ENCODE results near the gene CCNI.

CCNI gene

GRCh38 chr4:77012726-77013125, 63.1 kb downstream of the CCNI start:
- DNase-seq (no peak), ATAC-seq (ENCODE audit: insufficient read depth, low read depth) (no peak)
- Histone ChIP-seq H3K4me3 (ENCODE audit: low read depth in 1 of 2, low read length in 2 of 2) (no peak overlapping the region), H3K4me2 (ENCODE audit: insufficient read depth, low read length) (no peak overlapping the region), H3K27me3 (ENCODE audit: insufficient read depth, low read length, poor library complexity) (peaks cover 5% of the 10 kb centered on the region), H3K4me1 (ENCODE audit: insufficient read depth, low read length) (no peaks in the 10 kb centered on the region), H3K79me2 (ENCODE audit: insufficient read depth, low read length) (no peaks in the 10 kb centered on the region), H4K20me1 (ENCODE audit: insufficient read depth, low read length) (no peaks in the 10 kb centered on the region), H3K9me3 (ENCODE audit: insufficient read depth, low read length, severe bottlenecking) (no peaks in the 10 kb centered on the region), H3K36me3 (ENCODE audit: insufficient read depth, low read length) (no peaks in the 10 kb centered on the region), H3K9ac (ENCODE audit: low read depth, low read length) (no peak overlapping the region), H2AFZ (ENCODE audit: low read depth, low read length) (no peak overlapping the region), H3K27ac (ENCODE audit: low read length) (no peak overlapping the region)
- no peak for TF ChIP-seq EZH2 (IDR thresholded peaks at IDR 0.05; ENCODE audit: borderline replicate concordance, low read depth, low read length, severe bottlenecking)

DNA sequence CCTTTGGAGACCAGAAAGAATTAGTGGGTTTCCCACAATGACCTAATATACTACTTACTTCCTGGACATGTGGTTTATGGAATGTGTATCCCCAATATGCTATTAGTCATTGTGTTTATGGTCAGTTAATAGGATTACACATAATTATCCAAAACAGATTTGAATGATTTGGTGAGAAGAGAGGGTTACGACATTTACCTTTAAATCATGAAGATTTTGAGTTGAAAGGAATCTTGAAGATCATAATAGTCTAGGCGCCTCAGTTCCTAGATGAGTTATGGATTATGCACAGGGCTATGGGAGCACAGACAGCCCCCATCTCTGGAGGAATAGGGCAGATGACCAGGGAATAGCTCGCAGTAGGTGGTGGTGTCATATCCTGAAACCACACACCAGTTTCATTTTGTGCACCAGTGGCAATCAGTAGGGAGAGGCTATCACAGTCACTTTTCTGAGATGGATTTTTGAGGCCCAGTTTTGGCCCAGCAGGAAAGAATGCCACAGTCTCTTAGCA, 64.9 kb downstream of the CCNI start:
- TF ChIP-seq CTCF (IDR thresholded peaks at IDR 0.05; ENCODE audit: borderline replicate concordance, extremely low read depth, low read length, poor library complexity, severe bottlenecking) = no peak
- TF ChIP-seq EZH2 (IDR thresholded peaks at IDR 0.05; ENCODE audit: borderline replicate concordance, low read depth, low read length, severe bottlenecking) = no peak
- Histone ChIP-seq H3K79me2 (ENCODE audit: insufficient read depth, low read length) (no peaks in the 10 kb centered on the region), H3K4me1 (ENCODE audit: insufficient read depth, low read length) (no peaks in the 10 kb centered on the region), H3K27me3 (ENCODE audit: insufficient read depth, low read length, poor library complexity) (peaks cover 13% of the 10 kb centered on the region), H3K4me3 (ENCODE audit: low read depth in 1 of 2, low read length in 2 of 2) (no peak overlapping the region), H3K9me3 (ENCODE audit: insufficient read depth, low read length, severe bottlenecking) (no peaks in the 10 kb centered on the region), H3K9ac (ENCODE audit: low read depth, low read length) (no peak overlapping the region), H3K4me2 (ENCODE audit: insufficient read depth, low read length) (no peak overlapping the region), H3K27ac (ENCODE audit: low read length) (no peak overlapping the region), H4K20me1 (ENCODE audit: insufficient read depth, low read length) (no peaks in the 10 kb centered on the region), H2AFZ (ENCODE audit: low read depth, low read length) (no peak overlapping the region), H3K36me3 (ENCODE audit: insufficient read depth, low read length) (no peaks in the 10 kb centered on the region)
- no peak for DNase-seq
- ATAC-seq (ENCODE audit: insufficient read depth, low read depth) = no peak

DNA sequence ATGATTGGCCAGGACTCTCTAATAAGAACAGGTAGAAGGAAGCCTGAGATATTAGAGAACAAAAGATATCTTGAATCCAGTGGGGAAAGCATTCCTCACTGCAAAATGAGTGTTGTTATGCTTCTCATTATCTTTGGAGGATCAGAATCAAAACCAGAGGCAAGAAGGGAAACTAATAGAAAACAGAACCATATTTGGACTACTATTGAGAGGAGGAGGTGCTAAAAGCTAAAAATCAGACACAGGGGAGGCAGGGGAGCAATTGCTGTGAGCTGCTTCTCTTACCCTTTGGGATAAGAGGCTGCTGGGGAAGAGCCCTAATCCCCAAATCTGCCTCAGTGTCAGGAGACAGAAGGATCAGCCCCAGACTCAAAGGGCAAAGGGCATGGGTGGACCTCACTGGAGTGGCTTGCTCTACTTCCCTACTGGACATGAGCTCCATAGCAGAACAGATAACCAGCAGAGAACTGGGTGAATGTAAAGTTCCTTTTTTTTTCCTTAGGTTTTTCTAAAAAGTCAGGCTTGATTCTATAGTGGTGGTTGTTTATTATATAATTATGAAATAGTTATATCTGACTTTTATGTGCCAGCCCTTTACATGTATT, 66.2 kb downstream of the CCNI start:
- Histone ChIP-seq H3K9ac (ENCODE audit: low read depth, low read length) (no peak overlapping the region), H3K4me1 (ENCODE audit: insufficient read depth, low read length) (no peaks in the 10 kb centered on the region), H2AFZ (ENCODE audit: low read depth, low read length) (no peak overlapping the region), H3K27me3 (ENCODE audit: insufficient read depth, low read length, poor library complexity) (peaks cover 14% of the 10 kb centered on the region), H3K79me2 (ENCODE audit: insufficient read depth, low read length) (no peaks in the 10 kb centered on the region), H4K20me1 (ENCODE audit: insufficient read depth, low read length) (no peaks in the 10 kb centered on the region), H3K9me3 (ENCODE audit: insufficient read depth, low read length, severe bottlenecking) (no peaks in the 10 kb centered on the region), H3K4me2 (ENCODE audit: insufficient read depth, low read length) (no peak overlapping the region), H3K36me3 (ENCODE audit: insufficient read depth, low read length) (no peaks in the 10 kb centered on the region), H3K27ac (ENCODE audit: low read length) (no peak overlapping the region), H3K4me3 (ENCODE audit: low read depth in 1 of 2, low read length in 2 of 2) (no peak overlapping the region)
- DNase-seq (no peak), ATAC-seq (ENCODE audit: insufficient read depth, low read depth) (no peak)
- TF ChIP-seq CTCF (IDR thresholded peaks at IDR 0.05; ENCODE audit: borderline replicate concordance, extremely low read depth, low read length, poor library complexity, severe bottlenecking) = no peak
- no peak for TF ChIP-seq EZH2 (IDR thresholded peaks at IDR 0.05; ENCODE audit: borderline replicate concordance, low read depth, low read length, severe bottlenecking)

DNA sequence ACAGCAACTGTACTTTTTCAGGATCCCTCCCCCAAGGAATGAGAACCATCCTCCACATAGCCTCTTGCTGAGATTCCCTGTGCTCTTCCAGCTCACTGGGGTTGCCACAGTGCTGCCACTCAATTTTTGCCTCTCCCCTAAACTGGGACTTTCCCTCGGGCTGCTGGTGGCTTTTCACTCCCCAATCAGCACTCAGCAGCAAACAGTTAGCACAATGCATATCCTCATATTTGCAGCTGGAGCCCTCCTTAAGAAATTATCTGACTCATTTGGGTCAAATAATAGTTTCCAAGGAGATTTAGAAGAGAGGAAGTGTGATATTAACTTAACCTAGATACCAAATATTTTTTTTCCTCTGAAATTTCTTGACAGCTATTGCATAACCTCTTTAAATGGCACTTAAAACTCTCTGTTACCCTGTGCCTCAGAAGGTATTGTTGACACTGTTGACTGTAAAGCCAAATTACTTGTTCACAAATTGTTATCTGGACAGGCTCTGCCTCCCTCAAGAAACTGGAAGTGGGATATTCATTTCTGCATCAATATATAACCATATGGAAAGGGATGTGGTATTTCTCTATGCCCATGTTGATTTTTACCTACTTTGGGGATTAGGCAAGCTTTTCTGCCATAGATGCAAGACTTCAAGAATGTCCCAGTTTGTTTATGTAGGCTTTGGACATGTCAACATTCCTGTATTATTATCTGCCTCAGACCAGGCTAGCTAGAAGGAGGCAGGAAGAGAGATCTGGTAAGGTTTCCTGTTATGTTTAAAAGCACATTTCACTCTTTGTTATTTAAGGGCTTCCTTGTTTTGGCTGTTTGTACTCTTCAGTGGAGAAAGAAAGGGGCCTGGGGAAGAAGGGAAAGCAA, 68.2 kb downstream of the CCNI start:
- no peaks in the 10 kb centered on the region for H3K36me3 ChIP-seq (ENCODE audit: insufficient read depth, low read length)
- no peaks in the 10 kb centered on the region for H3K79me2 ChIP-seq (ENCODE audit: insufficient read depth, low read length)
- no peaks in the 10 kb centered on the region for H4K20me1 ChIP-seq (ENCODE audit: insufficient read depth, low read length)
- no peak overlapping the region for H3K9ac ChIP-seq (ENCODE audit: low read depth, low read length)
- no peaks in the 10 kb centered on the region for H3K4me1 ChIP-seq (ENCODE audit: insufficient read depth, low read length)
- no peak for ATAC-seq (ENCODE audit: insufficient read depth, low read depth)
- H3K4me2 ChIP-seq (ENCODE audit: insufficient read depth, low read length) = no peak overlapping the region
- TF ChIP-seq CTCF (IDR thresholded peaks at IDR 0.05; ENCODE audit: borderline replicate concordance, extremely low read depth, low read length, poor library complexity, severe bottlenecking) (no peak), EZH2 (IDR thresholded peaks at IDR 0.05; ENCODE audit: borderline replicate concordance, low read depth, low read length, severe bottlenecking) (no peak)
- H3K27me3 ChIP-seq (ENCODE audit: insufficient read depth, low read length, poor library complexity) = peaks cover 19% of the 10 kb centered on the region
- H3K27ac ChIP-seq (ENCODE audit: low read length) = no peak overlapping the region
- no peak overlapping the region for H2AFZ ChIP-seq (ENCODE audit: low read depth, low read length)
- no peak for DNase-seq
- no peak overlapping the region for H3K4me3 ChIP-seq (ENCODE audit: low read depth in 1 of 2, low read length in 2 of 2)
- H3K9me3 ChIP-seq (ENCODE audit: insufficient read depth, low read length, severe bottlenecking) = no peaks in the 10 kb centered on the region

Measured in DND-41 (cell line).